ENCODE results near the gene LCE7A.

Gene LCE7A

GRCh38 chr1:152880316-152880715 lies 20.5 kb downstream of the LCE7A start:
- DNase-seq (ENCODE audit: low read depth), result no peak

GRCh38 chr1:152880907-152881306 lies 21.1 kb downstream of the LCE7A start:
- DNase-seq (ENCODE audit: low read depth), result no peak

DNA sequence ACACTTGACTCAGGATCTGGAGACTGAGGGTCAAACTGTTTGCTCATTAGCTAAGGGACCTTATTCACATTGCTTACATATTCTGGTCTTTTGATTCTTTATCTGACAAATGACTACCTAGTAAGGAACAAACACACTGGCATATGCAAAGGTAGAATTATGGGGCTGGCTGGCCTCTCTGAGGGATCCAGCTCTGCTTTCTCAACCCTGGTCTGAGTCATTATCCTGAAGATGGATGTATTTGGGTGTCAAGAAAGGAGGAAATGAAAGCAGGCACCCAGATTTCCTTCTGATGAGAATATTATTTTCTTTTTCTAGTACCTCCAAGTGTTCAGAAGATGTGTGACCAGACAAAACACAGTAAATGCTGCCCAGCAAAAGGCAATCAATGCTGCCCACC lies 24.3 kb downstream of the LCE7A start:
- peak; percentile 18 for DNase-seq (ENCODE audit: low read depth)

DNA sequence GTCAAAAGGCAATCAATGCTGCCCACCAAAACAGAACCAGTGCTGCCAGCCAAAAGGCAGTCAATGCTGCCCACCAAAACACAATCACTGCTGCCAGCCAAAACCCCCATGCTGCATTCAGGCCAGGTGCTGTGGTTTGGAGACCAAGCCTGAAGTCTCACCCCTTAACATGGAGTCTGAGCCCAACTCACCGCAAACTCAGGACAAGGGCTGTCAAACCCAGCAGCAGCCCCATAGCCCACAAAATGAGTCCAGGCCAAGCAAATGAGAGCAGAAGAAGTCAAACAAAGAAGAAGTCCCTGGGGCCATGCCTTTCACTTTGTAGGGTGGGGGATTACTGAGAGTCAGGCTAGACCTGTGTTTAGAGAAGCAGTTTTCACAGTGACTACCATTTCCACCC lies 24.7 kb downstream of the LCE7A start:
- DNase-seq (ENCODE audit: low read depth), result no peak

- DNase-seq (ENCODE audit: low read depth), result peak; percentile 90
These were observed 25.3 kb downstream of the LCE7A start for GRCh38 chr1:152884966-152885624.

GRCh38 chr1:152886085-152886484 lies 26.3 kb downstream of the LCE7A start:
- DNase-seq (ENCODE audit: low read depth), result peak; percentile 75

- peak; percentile 32 for DNase-seq (ENCODE audit: low read depth)
These were observed 27.1 kb downstream of the LCE7A start for GRCh38 chr1:152886758-152887409.

DNA sequence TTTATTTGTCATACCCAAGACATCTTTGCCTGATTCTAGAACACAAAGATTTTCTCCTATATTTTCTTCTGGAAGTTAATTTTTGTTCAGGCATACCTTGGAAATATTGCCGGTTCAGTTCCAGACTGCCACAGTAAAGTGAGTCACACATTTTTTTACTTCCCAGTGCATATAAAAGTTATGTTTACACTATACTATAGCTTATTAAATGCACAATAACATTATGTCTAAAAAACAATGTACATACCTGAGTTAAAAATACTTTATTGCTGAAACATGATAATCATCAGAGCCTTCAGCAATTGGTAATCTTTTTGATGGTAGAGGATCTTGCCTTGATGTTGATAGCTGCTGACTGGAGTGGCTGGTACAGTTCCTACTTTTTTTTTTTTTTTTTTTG lies 28.3 kb downstream of the LCE7A start:
- no peak for DNase-seq (ENCODE audit: low read depth)

DNA sequence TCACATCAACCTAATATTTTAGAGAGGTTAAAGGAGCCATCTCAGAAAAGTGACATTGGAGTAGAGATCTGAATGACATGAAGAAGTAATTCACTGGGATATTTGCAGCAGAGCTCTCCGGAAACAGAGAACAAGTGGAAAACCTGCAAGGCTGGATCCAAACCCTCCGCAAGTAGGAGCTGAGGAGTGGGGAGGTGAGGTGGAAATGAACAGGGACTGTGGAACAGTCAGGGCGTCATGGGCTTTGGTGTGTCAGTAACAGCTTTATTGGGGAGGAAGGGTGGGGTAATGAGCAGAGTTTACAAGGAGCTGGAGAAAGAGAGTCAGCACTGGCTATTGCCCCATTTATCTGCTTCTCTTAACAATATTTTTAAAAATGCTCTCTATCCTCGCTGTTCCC lies 39.2 kb downstream of the LCE7A start:
- DNase-seq (ENCODE audit: low read depth), result no peak

DNA sequence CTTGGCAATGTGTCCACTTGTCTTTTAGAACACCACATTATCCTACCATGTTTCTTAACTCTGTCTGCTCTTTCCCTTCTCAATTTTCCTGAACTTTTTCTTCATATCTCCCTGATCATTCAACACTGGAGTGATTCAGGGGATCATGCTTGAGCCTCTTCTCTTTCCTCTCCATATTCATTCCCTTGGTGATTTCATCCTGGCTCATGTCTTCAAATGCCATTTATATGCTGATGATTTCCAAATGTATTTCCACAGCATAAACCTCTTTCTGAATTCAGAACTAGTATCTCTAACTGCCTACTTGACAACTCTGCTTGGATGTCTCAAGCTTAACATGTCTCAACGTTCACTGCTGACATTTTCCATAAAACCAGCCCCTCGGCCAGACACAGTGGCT lies 40.1 kb downstream of the LCE7A start:
- DNase-seq (ENCODE audit: low read depth), result no peak

- DNase-seq (ENCODE audit: low read depth), result no peak
These were observed 41.8 kb downstream of the LCE7A start for GRCh38 chr1:152901631-152902030.

GRCh38 chr1:152902636-152903035 lies 42.8 kb downstream of the LCE7A start:
- no peak for DNase-seq (ENCODE audit: low read depth)

DNA sequence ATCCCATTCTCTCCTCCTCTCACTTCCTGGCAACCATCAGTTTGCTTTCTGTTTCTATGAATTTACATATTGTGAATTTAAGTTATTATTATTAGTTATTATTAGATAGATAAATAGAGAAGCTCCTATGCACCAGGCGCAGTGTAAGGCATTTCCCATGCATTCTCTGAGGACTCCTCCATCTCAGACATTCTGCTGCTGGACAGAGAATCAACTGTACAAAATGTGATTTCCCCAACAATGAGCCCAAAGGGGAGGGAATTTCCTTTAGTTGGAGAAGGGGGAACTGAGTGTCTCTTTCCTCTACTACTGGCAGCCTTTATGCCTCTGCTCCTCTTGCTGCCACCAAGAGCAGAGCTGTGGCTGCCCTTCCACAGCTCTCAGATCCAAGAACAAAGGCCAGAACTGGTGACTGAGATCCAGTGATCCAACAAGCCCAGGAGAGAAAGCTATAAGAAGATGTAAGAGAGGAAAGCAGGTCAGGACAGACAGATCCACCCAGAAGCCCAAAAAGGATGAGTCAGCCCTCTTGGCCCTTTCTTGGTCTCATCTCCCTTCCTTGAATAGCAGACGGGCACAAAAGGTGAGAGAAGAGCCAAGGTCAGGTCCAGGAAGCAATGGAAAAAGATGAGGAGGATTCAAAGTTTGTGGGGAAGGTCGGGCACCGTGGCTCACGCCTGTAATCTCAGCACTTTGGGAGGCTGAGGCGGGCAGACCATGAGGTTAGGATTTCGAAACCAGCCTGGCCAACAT lies 45.1 kb downstream of the LCE7A start:
- no peak for DNase-seq (ENCODE audit: low read depth)

GRCh38 chr1:152906023-152906565 lies 46.3 kb downstream of the LCE7A start:
- DNase-seq (ENCODE audit: low read depth), result peak; percentile 94

GRCh38 chr1:152907686-152908601 lies 48.1 kb downstream of the LCE7A start, which contains the start of gene IVL:
Gene IVL (plus strand): TSS chr1:152908546. CDS start chr1:152909798, 1,252 bp downstream.
- DNase-seq (ENCODE audit: low read depth), result peak; percentile 47

- DNase-seq (ENCODE audit: low read depth), result no peak
These were observed 49.4 kb downstream of the LCE7A start for GRCh38 chr1:152909206-152909605.

All from EH (cell line).